ENCODE results near the gene SNRK. TPM values are rescaled to one million over a fixed set of nuclear protein-coding genes. Genes with fewer than 3 reads are reported as not detected.

SNRK gene
- total RNA-seq, 1 experiment from 2014 or later, result 12.0 TPM

GRCh38 chr3:43294975-43295374, 8.6 kb downstream of the SNRK start:
- Mint-ChIP-seq H3K27me3 (ENCODE audit: low read depth) (no peaks in the 10 kb centered on the region), H3K4me1 (peaks cover 5 to 8% of the 10 kb centered on the region in 2 experiments; a peak in 3 of 4 replicates), H3K4me3 (no peak overlapping the region), H3K36me3 (ENCODE audit: insufficient read depth in 1 of 3, low read depth in 3 of 3) (peaks cover 0 to 5% (median 0%) of the 10 kb centered on the region in 3 experiments; a peak in 3 of 7 replicates), H3K27ac (peak overlapping the region in 1 of 3 experiments; percentile 35; a peak in 1 of 7 replicates), H3K9me3 (no peaks in the 10 kb centered on the region)
- no peak overlapping the region for H2AK5ac ChIP-seq (ENCODE audit: insufficient read length, low read length)
- H3K4me1 ChIP-seq (ENCODE audit: insufficient read depth, low read length), result 0 out of 2 replicates have a peak, but pooled peaks cover 2% of the 10 kb centered on the region
- H3K14ac ChIP-seq (ENCODE audit: insufficient read depth, low read length), result no peak overlapping the region
- no peak overlapping the region for H3K56ac ChIP-seq (ENCODE audit: insufficient read length, low read depth, low read length)
- no peak overlapping the region for H2AFZ ChIP-seq (ENCODE audit: low read length)
- no peak overlapping the region for H3T11ph ChIP-seq (ENCODE audit: low read length)
- no peaks in the 10 kb centered on the region for H3K27me3 ChIP-seq (ENCODE audit: insufficient read depth, low read length)
- H3K4me2 ChIP-seq (ENCODE audit: insufficient read depth, insufficient read length, low read length), result no peak overlapping the region
- no peak overlapping the region for H2BK12ac ChIP-seq (ENCODE audit: insufficient read length, low read depth, low read length)
- no peak overlapping the region for H4K91ac ChIP-seq (ENCODE audit: insufficient read length, low read depth, low read length)
- H3K23ac ChIP-seq (ENCODE audit: insufficient read length, low read depth, low read length), result no peak overlapping the region
- no CpG with 5 or more reads among the region's 1 CpG for WGBS (ENCODE audit: extremely low coverage, insufficient read length, low lambda C conversion rate)
- H3K4ac ChIP-seq (ENCODE audit: low read depth, low read length), result no peak overlapping the region
- H2BK20ac ChIP-seq (ENCODE audit: low read depth, low read length, poor library complexity, severe bottlenecking), result no peak overlapping the region
- DNase-seq, result no peak
- no peak overlapping the region for H3K27ac ChIP-seq (ENCODE audit: insufficient read length, low read depth, low read length)
- no peak overlapping the region for H4K5ac ChIP-seq (ENCODE audit: insufficient read length, low read depth, low read length)
- no peak overlapping the region for H4K8ac ChIP-seq (replicated peaks; ENCODE audit: insufficient read length, low read depth, low read length)
- no peak overlapping the region for H2BK5ac ChIP-seq (ENCODE audit: insufficient read length, low read length)
- no peak overlapping the region for H3K18ac ChIP-seq (ENCODE audit: insufficient read length, low read depth, low read length)
- no peak overlapping the region for H3K9ac ChIP-seq (ENCODE audit: extremely low read depth, insufficient read length, low read length)
- H3K79me2 ChIP-seq (ENCODE audit: insufficient read depth, low read length), result peaks cover 6% of the 10 kb centered on the region; the same call in 1 of the 2 replicates
- peaks cover 5% of the 10 kb centered on the region for H3K79me1 ChIP-seq (ENCODE audit: insufficient read depth, low read depth, low read length, poor library complexity, severe bottlenecking)
- TF ChIP-seq, protein P1, sequence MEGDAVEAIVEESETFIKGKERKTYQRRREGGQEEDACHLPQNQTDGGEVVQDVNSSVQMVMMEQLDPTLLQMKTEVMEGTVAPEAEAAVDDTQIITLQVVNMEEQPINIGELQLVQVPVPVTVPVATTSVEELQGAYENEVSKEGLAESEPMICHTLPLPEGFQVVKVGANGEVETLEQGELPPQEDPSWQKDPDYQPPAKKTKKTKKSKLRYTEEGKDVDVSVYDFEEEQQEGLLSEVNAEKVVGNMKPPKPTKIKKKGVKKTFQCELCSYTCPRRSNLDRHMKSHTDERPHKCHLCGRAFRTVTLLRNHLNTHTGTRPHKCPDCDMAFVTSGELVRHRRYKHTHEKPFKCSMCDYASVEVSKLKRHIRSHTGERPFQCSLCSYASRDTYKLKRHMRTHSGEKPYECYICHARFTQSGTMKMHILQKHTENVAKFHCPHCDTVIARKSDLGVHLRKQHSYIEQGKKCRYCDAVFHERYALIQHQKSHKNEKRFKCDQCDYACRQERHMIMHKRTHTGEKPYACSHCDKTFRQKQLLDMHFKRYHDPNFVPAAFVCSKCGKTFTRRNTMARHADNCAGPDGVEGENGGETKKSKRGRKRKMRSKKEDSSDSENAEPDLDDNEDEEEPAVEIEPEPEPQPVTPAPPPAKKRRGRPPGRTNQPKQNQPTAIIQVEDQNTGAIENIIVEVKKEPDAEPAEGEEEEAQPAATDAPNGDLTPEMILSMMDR (conservative IDR thresholded peaks at IDR 0.05), result no peak
- no peak overlapping the region for H2BK15ac ChIP-seq (ENCODE audit: low read depth, low read length)
- no peaks in the 10 kb centered on the region for H3K23me2 ChIP-seq (ENCODE audit: insufficient read length, low read depth, low read length, poor library complexity, severe bottlenecking)
- H4K20me1 ChIP-seq (ENCODE audit: control insufficient read depth, insufficient read depth, insufficient read length), result no peaks in the 10 kb centered on the region
- H2BK120ac ChIP-seq (ENCODE audit: low read depth, low read length, poor library complexity, severe bottlenecking), result no peak overlapping the region
- H3K9me3 ChIP-seq (ENCODE audit: control insufficient read depth, low read depth, low read length), result no peaks in the 10 kb centered on the region
